ENCODE measurements around the gene CAB39. TPM values are rescaled to one million over a fixed set of nuclear protein-coding genes. Genes with fewer than 3 reads are reported as not detected.

The CAB39 gene
- total and polyA plus RNA-seq, 10 donors: 24.4 to 120 (median 80.2) TPM

DNA sequence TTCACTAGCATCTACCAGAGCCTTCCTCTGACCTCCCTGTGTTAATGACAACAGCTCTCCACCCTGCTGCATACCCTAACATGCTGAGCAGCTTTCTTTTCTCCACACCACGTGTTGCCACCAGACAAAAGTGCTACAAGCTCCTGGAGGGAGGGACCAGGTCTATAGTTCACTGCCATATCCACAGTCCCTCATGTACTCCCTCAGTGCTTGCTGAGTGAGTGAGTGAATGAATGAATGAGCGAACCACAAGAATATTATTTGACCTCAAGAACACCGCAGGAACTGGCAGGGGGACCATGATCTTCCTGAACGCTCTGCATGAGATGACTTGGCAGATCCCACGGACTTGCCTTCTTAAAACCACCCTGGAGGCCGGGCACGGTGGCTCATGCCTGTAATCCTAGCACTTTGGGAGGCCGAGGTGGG, 47.4 kb upstream of the CAB39 start:
- Histone ChIP-seq H3K27ac (peak overlapping the region in 4 of 8 donors; percentile 80 to 89 (median 87)), H3K4me3 (no peak overlapping the region), H3K4me1 (peaks cover 47 to 100% (median 93%) of the 10 kb centered on the region in 6 donors), H3K9me3 (no peaks in the 10 kb centered on the region), H3K36me3 (no peaks in the 10 kb centered on the region), H3K27me3 (replicated peaks in 1 of 7) (no peaks in the 10 kb centered on the region)
- intact Hi-C loops (cut with DNase I; ENCODE audit: low total_unique reads): no loop called here
- TF ChIP-seq POLR2AphosphoS5 (IDR thresholded peaks at IDR 0.05) (no peak), POLR2A (IDR thresholded peaks at IDR 0.05) (no peak)
- TF ChIP-seq, protein P1, sequence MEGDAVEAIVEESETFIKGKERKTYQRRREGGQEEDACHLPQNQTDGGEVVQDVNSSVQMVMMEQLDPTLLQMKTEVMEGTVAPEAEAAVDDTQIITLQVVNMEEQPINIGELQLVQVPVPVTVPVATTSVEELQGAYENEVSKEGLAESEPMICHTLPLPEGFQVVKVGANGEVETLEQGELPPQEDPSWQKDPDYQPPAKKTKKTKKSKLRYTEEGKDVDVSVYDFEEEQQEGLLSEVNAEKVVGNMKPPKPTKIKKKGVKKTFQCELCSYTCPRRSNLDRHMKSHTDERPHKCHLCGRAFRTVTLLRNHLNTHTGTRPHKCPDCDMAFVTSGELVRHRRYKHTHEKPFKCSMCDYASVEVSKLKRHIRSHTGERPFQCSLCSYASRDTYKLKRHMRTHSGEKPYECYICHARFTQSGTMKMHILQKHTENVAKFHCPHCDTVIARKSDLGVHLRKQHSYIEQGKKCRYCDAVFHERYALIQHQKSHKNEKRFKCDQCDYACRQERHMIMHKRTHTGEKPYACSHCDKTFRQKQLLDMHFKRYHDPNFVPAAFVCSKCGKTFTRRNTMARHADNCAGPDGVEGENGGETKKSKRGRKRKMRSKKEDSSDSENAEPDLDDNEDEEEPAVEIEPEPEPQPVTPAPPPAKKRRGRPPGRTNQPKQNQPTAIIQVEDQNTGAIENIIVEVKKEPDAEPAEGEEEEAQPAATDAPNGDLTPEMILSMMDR (IDR thresholded peaks at IDR 0.05 in 8 of 11, conservative IDR thresholded peaks at IDR 0.05 in 3 of 11): no peak
- DNase-seq: no peak
- 25 to 45% (median 37%) methylated on average over 8 of the region's 8 CpGs for WGBS, 5 donors

DNA sequence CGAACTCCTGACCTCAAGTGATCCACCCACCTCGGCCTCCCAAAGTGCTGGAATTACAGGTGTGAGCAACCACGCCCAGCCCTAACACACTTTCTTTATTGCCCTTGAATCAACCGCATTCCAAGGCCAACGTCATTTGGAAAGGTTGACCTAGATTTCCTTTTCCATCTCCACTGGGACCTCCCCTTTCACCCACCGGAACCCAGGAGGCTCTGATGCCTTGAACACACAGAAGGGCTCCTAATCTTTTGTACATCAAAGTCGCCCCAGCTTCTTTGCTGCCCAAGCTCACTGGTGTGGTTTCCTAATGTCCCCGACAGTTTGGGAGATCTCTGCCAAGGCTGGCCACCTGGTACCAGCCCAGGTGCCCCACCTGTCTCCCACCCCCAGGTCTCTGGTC, 46.2 kb upstream of the CAB39 start:
- no peak overlapping the region for H3K4me3 ChIP-seq
- intact Hi-C loops (cut with DNase I; ENCODE audit: low total_unique reads): no loop called here
- H3K27me3 ChIP-seq (replicated peaks in 1 of 7): no peaks in the 10 kb centered on the region
- TF ChIP-seq POLR2A (IDR thresholded peaks at IDR 0.05) (no peak), POLR2AphosphoS5 (IDR thresholded peaks at IDR 0.05) (no peak)
- peak overlapping the region in 4 of 8 donors; percentile 61 to 82 (median 72) for H3K27ac ChIP-seq
- no peaks in the 10 kb centered on the region for H3K36me3 ChIP-seq
- H3K9me3 ChIP-seq: no peaks in the 10 kb centered on the region
- DNase-seq: no peak
- WGBS, 5 donors: 65 to 82% (median 77%) methylated on average over 8 of the region's 8 CpGs
- peaks cover 36 to 88% (median 81%) of the 10 kb centered on the region in 6 donors for H3K4me1 ChIP-seq

DNA sequence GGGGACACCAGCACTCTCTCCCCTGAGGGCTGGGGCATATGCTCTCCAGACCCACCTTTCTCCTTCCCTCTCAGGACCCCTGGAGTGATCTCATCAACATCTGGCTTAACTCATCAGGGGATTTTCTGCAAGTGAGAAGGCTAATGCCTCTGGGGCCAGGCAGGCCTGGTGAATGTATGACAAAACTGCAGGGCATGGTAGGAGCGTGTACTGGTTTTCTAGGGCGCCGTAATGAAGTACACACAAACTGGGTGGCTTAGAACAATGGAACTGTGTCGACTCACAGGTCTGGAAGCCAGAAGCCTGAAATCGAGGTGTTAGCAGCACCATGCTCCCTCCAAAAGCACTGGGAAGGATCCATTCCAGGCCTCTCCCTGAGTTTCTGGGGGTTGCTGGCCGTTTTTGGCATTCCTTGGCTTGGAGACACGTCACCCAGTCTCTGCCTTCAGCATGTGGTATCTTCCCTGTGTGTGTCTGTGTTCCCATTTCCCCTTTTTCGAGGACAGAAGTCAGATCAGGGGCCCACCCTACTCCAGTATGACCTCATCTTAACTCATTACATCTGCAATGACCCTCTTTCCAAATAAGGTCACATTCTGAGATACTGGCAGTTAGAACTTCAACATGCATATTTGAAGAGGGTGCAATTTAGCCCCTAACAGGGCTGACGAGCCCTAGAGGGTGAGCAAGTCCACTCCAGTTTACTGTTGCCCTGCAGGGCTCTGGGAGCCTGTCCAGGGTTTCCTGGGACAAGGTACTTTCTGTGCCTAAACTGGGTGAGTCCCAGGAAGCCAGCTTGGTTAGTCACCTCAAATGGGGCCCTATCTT, 45.5 kb upstream of the CAB39 start:
- Histone ChIP-seq H3K36me3 (no peaks in the 10 kb centered on the region), H3K4me3 (no peak overlapping the region), H3K27ac (peak overlapping the region in 6 of 8 donors; percentile 27 to 82 (median 66)), H3K9me3 (no peaks in the 10 kb centered on the region), H3K27me3 (replicated peaks in 1 of 7) (no peaks in the 10 kb centered on the region), H3K4me1 (peaks cover 30 to 82% (median 75%) of the 10 kb centered on the region in 6 donors)
- intact Hi-C loops (cut with DNase I; ENCODE audit: low total_unique reads): no loop called here
- no peak for DNase-seq
- 48 to 64% (median 53%) methylated on average over 9 of the region's 9 CpGs for WGBS, 5 donors
- TF ChIP-seq POLR2AphosphoS5 (IDR thresholded peaks at IDR 0.05): peak in 1 of 3 donors; percentile 17
- TF ChIP-seq, protein P1 (IDR thresholded peaks at IDR 0.05 in 8 of 11, conservative IDR thresholded peaks at IDR 0.05 in 3 of 11): no peak
- no peak for TF ChIP-seq POLR2A (IDR thresholded peaks at IDR 0.05)

DNA sequence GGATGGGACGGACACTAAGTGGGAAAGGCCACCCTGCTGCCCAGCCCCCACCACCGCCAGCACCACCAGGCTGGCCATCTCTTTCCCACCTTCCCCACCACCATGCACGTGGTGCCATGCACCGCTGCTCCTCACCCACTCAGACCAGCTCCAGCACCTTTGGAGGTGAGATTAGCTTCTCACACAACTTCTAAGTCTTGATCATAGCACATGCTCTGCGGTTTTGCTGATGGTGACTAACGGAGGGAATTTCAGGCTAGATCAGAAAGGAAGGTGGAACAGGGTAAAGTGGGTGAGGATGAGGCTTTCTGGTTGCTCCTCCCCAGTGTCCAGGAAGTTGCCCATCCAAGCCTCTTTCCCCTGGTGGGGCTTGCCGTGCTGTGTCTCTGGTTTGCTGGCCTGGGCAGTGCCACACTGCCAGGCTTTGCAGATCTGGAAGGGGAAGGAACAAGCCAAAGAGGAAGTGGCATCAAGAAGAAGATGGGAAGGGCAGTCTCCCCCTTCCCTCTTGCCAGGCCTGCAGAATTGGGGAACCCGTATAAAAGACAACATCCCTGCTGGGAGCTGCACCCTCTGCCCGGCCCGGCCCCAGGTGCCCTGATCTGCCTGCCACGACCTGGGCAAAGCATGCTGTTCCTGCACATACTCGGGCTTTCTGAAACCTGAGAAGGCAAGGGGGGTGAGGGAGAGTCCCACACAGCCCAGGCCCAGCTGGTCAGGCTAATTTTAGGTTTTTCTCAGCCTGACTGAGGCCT, 44.3 kb upstream of the CAB39 start:
- DNase-seq: peak; percentile 85
- H3K9me3 ChIP-seq: no peaks in the 10 kb centered on the region
- intact Hi-C loops (cut with DNase I; ENCODE audit: low total_unique reads): no loop called here
- no peaks in the 10 kb centered on the region for H3K36me3 ChIP-seq
- H3K4me3 ChIP-seq: peak overlapping the region in 1 of 8 donors; percentile 13
- no peaks in the 10 kb centered on the region for H3K27me3 ChIP-seq (replicated peaks in 1 of 7)
- WGBS, 5 donors: 36 to 48% (median 44%) methylated on average over 12 of the region's 12 CpGs
- peak overlapping the region in 7 of 8 donors; percentile 15 to 82 (median 61) for H3K27ac ChIP-seq
- TF ChIP-seq, protein P1 (IDR thresholded peaks at IDR 0.05 in 8 of 11, conservative IDR thresholded peaks at IDR 0.05 in 3 of 11): no peak
- TF ChIP-seq POLR2A (IDR thresholded peaks at IDR 0.05): no peak
- peak in 2 of 3 donors; percentile 22 to 56 for TF ChIP-seq POLR2AphosphoS5 (IDR thresholded peaks at IDR 0.05)
- peaks cover 23 to 69% (median 62%) of the 10 kb centered on the region in 6 donors for H3K4me1 ChIP-seq

All from spleen (tissue), 11 donors.